CMK (cell line): ENCODE results near the gene LRRC75A.
"Not testable (repeated sequence)": the region's sequence is repeated elsewhere in the genome, so short reads cannot be mapped to it uniquely, and the experiment has no call there.

Experiments used
- DNase-seq: peaks from one replicate; pipeline ENCODE4 v3.0.0-alpha.2; 2010; ENCODE audit warnings: low read depth

LRRC75A gene

GRCh38 chr17:16491703-16492612, at the start of gene LRRC75A:
Gene LRRC75A (minus strand): TSS chr17:16492193. CDS start chr17:16491990, 203 bp downstream.
- no peak for DNase-seq

- DNase-seq: no peak
Observed at GRCh38 chr17:16537130-16537458, 45.1 kb upstream of the LRRC75A start.

- DNase-seq: no peak
Observed at GRCh38 chr17:16534236-16534635, 42.2 kb upstream of the LRRC75A start.

GRCh38 chr17:16529906-16530305, 37.9 kb upstream of the LRRC75A start:
- no peak for DNase-seq

GRCh38 chr17:16527298-16527697, 35.3 kb upstream of the LRRC75A start:
- no peak for DNase-seq

GRCh38 chr17:16525556-16525955, 33.6 kb upstream of the LRRC75A start:
- DNase-seq: not testable (repeated sequence)

GRCh38 chr17:16521070-16521727, 29.2 kb upstream of the LRRC75A start:
- peak; percentile 52 for DNase-seq

GRCh38 chr17:16519021-16519420, 27.0 kb upstream of the LRRC75A start:
- DNase-seq: no peak

GRCh38 chr17:16517477-16517876, 25.5 kb upstream of the LRRC75A start:
- DNase-seq: no peak

GRCh38 chr17:16516594-16517051, 24.6 kb upstream of the LRRC75A start:
- DNase-seq: peak; percentile 21

GRCh38 chr17:16515933-16516332, 23.9 kb upstream of the LRRC75A start:
- no peak for DNase-seq

- DNase-seq: no peak
Observed at GRCh38 chr17:16513873-16514272, 21.9 kb upstream of the LRRC75A start.

- no peak for DNase-seq
Observed at GRCh38 chr17:16512011-16512410, 20.0 kb upstream of the LRRC75A start.

GRCh38 chr17:16511593-16511992, 19.6 kb upstream of the LRRC75A start:
- DNase-seq: no peak

- DNase-seq: no peak
Observed at GRCh38 chr17:16507918-16508533, 16.0 kb upstream of the LRRC75A start.

- DNase-seq: no peak
Observed at GRCh38 chr17:16506188-16506587, 14.2 kb upstream of the LRRC75A start.

GRCh38 chr17:16504984-16505383, 13.0 kb upstream of the LRRC75A start:
- DNase-seq: no peak

GRCh38 chr17:16496820-16497489, 5.0 kb upstream of the LRRC75A start:
- no peak for DNase-seq

GRCh38 chr17:16495980-16496819, 4.2 kb upstream of the LRRC75A start:
- no peak for DNase-seq

- no peak for DNase-seq
Observed at GRCh38 chr17:16495561-16495960, 3.6 kb upstream of the LRRC75A start.

GRCh38 chr17:16494059-16494458, 2.1 kb upstream of the LRRC75A start:
- no peak for DNase-seq
